A673 (cell line): ENCODE results near the gene SMARCE1. TPM values are rescaled to one million over a fixed set of nuclear protein-coding genes. Genes with fewer than 3 reads are reported as not detected.
"Not testable (repeated sequence)": the region's sequence is repeated elsewhere in the genome, so short reads cannot be mapped to it uniquely, and the experiment has no call there.

Experiments
- BruUV-seq: library from RNA; stranded (reverse); fragments of 400-500 nt; replicated peaks from 2 replicates; lab custom pipeline; 2021; lab: Mats Ljungman, UMichigan
- CTCF ChIA-PET: fragments of 300-600 bp; sonication (Branson Sonifier 250); formaldehyde crosslinking; loops from one replicate; lab custom pipeline; 2022; ENCODE audit warnings: antibody characterized with exemption; lab: Charles Lee
- POLR2A ChIA-PET: fragments of 300-600 bp; sonication (Branson Sonifier 250); formaldehyde crosslinking; loops from one replicate; lab custom pipeline; 2022; ENCODE audit warnings: antibody characterized with exemption; ENCODE audit not compliant: low non-redundant PET; lab: Charles Lee
- DNase-seq: peaks from one replicate; pipeline ENCODE4 v3.0.0-alpha.2; 2015; ENCODE audit warnings: low spot score
- H3K27ac ChIP-seq: fragments of 200-600 bp; sonication (generic); 2 replicates; pipeline ENCODE4 v1.5.1; 2016; ENCODE audit warnings: mixed run types, low read depth, mild to moderate bottlenecking, mixed read lengths, antibody characterized with exemption, low read length; ENCODE audit not compliant: poor library complexity, severe bottlenecking
- H3K27me3 ChIP-seq: fragments of 200-600 bp; sonication (generic); replicated peaks from 2 replicates; pipeline ENCODE4 v1.6.1; 2017; ENCODE audit warnings: mixed run types, low read depth, mild to moderate bottlenecking, mixed read lengths, antibody characterized with exemption, low read length; ENCODE audit not compliant: insufficient read depth, poor library complexity
- H3K36me3 ChIP-seq: fragments of 200-600 bp; sonication (generic); 2 replicates; pipeline ENCODE4 v1.6.1; 2016; ENCODE audit warnings: mixed run types, mild to moderate bottlenecking, mixed read lengths, antibody characterized with exemption, low read length; ENCODE audit not compliant: insufficient read depth, poor library complexity, severe bottlenecking
- H3K4me1 ChIP-seq: fragments of 200-600 bp; sonication (generic); 2 replicates; pipeline ENCODE4 v1.6.1; 2017; ENCODE audit warnings: mixed run types, mild to moderate bottlenecking, mixed read lengths, antibody characterized with exemption, low read length; ENCODE audit not compliant: insufficient read depth, poor library complexity, severe bottlenecking
- H3K4me3 ChIP-seq: fragments of 200-600 bp; sonication (generic); 2 replicates; pipeline ENCODE4 v1.5.1; 2016; ENCODE audit warnings: low read depth, mixed run types, mild to moderate bottlenecking, mixed read lengths, low read length; ENCODE audit not compliant: poor library complexity, severe bottlenecking
- H3K9me3 ChIP-seq: fragments of 200-600 bp; sonication (generic); 2 replicates; pipeline ENCODE4 v1.6.1; 2016; ENCODE audit warnings: mixed run types, low read depth, mild to moderate bottlenecking, mixed read lengths, antibody characterized with exemption, low read length; ENCODE audit not compliant: poor library complexity, severe bottlenecking
- CTCF ChIP-seq: fragments of 300-800, 200-600 bp; sonication (generic); conservative IDR thresholded peaks from 2 replicates; pipeline ENCODE4 v1.5.1; 2017; ENCODE audit warnings: low read depth, mild to moderate bottlenecking, antibody characterized with exemption, low read length, moderate library complexity, mixed read lengths
- EZH2 ChIP-seq: fragments of 200-600 bp; sonication (generic); IDR thresholded peaks from 2 replicates; pipeline ENCODE4 v1.6.1; 2017; ENCODE audit warnings: borderline replicate concordance, low read depth, mild to moderate bottlenecking, mixed read lengths, antibody characterized with exemption, low read length; ENCODE audit not compliant: poor library complexity, severe bottlenecking
- intact Hi-C: fragments of 100-400 bp; cut with micrococcal nuclease; formaldehyde crosslinking; loops from one replicate; pipeline ENCODE4 v1.10.0; 2022; ENCODE audit not compliant: unreplicated experiment
- total RNA-seq: library from RNA; stranded (reverse); gene quantifications from 2 replicates; pipeline ENCODE4 v1.2.3, GENCODE V29; 2021

The SMARCE1 gene
- total RNA-seq, 1 experiment from 2014 or later = 91.4 TPM

GRCh38 chr17:40596261-40596919 is 51.2 kb downstream of the SMARCE1 start:
- Histone ChIP-seq H3K4me1 (no peaks in the 10 kb centered on the region), H3K9me3 (no peaks in the 10 kb centered on the region), H3K27ac (no peak overlapping the region), H3K4me3 (no peak overlapping the region), H3K36me3 (no peaks in the 10 kb centered on the region), H3K27me3 (no peaks in the 10 kb centered on the region)
- intact Hi-C loops = no loop called here
- BruUV-seq = no TSS peak
- no peak for TF ChIP-seq CTCF
- no peak for TF ChIP-seq EZH2
- POLR2A ChIA-PET = no interaction called here
- CTCF ChIA-PET = no interaction called here
- DNase-seq = peak; percentile 26

GRCh38 chr17:40590742-40591141 is 56.9 kb downstream of the SMARCE1 start:
- H3K27me3 ChIP-seq = no peaks in the 10 kb centered on the region
- ChIA-PET POLR2A (no interaction called here), CTCF (no interaction called here)
- H3K27ac ChIP-seq = no peak overlapping the region
- no peaks in the 10 kb centered on the region for H3K9me3 ChIP-seq
- H3K36me3 ChIP-seq = no peaks in the 10 kb centered on the region
- H3K4me1 ChIP-seq = no peaks in the 10 kb centered on the region
- DNase-seq = no peak
- intact Hi-C loops = no loop called here
- no peak overlapping the region for H3K4me3 ChIP-seq
- BruUV-seq = no TSS peak
- TF ChIP-seq CTCF = no peak
- TF ChIP-seq EZH2 = no peak

- DNase-seq = no peak
- no peaks in the 10 kb centered on the region for H3K36me3 ChIP-seq
- H3K9me3 ChIP-seq = no peaks in the 10 kb centered on the region
- no peaks in the 10 kb centered on the region for H3K27me3 ChIP-seq
- H3K4me3 ChIP-seq = no peak overlapping the region
- no peak for TF ChIP-seq CTCF
- no peak for TF ChIP-seq EZH2
- ChIA-PET POLR2A (no interaction called here), CTCF (no interaction called here)
- H3K27ac ChIP-seq = no peak overlapping the region
- intact Hi-C loops = no loop called here
- no TSS peak for BruUV-seq
- no peaks in the 10 kb centered on the region for H3K4me1 ChIP-seq
Observed at GRCh38 chr17:40588552-40588951, 59.1 kb downstream of the SMARCE1 start.

GRCh38 chr17:40586264-40586663 is 61.4 kb downstream of the SMARCE1 start:
- H3K4me3 ChIP-seq, POLR2A ChIA-PET, H3K4me1 ChIP-seq, intact Hi-C loops, DNase-seq, H3K27ac ChIP-seq, CTCF ChIA-PET, H3K27me3 ChIP-seq, H3K9me3 ChIP-seq, H3K36me3 ChIP-seq, BruUV-seq: not testable (repeated sequence)

GRCh38 chr17:40584950-40585349 is 62.7 kb downstream of the SMARCE1 start:
- intact Hi-C loops, H3K27me3 ChIP-seq, CTCF ChIA-PET, H3K4me1 ChIP-seq, H3K36me3 ChIP-seq, H3K27ac ChIP-seq, H3K9me3 ChIP-seq, BruUV-seq, POLR2A ChIA-PET, H3K4me3 ChIP-seq, DNase-seq: not testable (repeated sequence)
